Measurements from ENCODE around the gene ASB6. TPM values are rescaled to one million over a fixed set of nuclear protein-coding genes. Genes with fewer than 3 reads are reported as not detected.

Gene ASB6
- total and polyA plus RNA-seq, 2 donors (not counting 1 experiment from before 2014, with no cell fraction given), result 27.7 to 27.9 TPM

DNA sequence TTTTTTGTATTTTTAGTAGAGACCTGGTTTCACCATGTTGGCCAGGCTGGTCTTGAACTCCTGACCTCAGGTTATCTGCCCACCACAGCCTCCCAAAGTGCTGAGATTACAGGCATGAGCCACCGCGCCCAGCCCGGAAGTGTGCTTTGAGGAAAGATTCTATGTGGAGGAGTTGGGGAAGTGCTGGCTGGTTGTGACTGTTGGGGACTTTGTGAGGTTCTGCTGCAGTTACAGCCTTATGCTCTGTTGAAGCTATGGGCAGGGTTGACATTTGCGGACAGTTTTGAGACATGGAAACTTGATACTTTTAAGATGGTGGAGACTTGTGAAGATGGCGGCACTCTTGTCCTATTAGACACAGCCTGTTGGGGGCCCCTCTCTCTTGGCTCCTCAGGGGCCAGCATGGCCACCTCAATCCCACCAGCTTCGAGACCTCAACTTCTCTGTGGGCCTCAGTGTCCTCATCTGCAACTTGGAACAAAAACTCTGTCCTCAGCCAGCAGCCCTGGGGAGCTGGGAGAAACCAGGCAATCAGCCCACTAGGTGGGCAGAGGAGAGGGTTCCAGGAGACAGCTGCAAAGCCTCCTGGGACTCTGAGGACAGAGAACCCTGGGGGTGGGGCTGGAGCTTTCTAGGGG, 45.9 kb downstream of the ASB6 start:
- Histone ChIP-seq H3K79me2 (ENCODE audit: control insufficient read depth, insufficient read depth, low read length) (no peaks in the 10 kb centered on the region), H3K4me1 (ENCODE audit: control insufficient read depth in 2 of 2, insufficient read depth in 2 of 2, low read length in 2 of 2) (peaks cover 14 to 15% of the 10 kb centered on the region in 2 donors), H3K4me2 (replicated peaks; ENCODE audit: low read depth, low read length, poor library complexity, severe bottlenecking) (no peak overlapping the region), H4K20me1 (ENCODE audit: control insufficient read depth, insufficient read depth, low read length, poor library complexity, severe bottlenecking) (no peaks in the 10 kb centered on the region), H3K27ac (ENCODE audit: low read length in 2 of 2) (no peak overlapping the region), H3K9me3 (ENCODE audit: control extremely low read depth in 1 of 3, control insufficient read depth in 2 of 3, insufficient read depth in 1 of 3, low read length in 2 of 3) (peaks cover 0 to 9% (median 0%) of the 10 kb centered on the region in 3 donors), H3K9ac (ENCODE audit: low read length) (no peak overlapping the region), H3K4me3 (ENCODE audit: control extremely low read depth in 1 of 5, extremely low read depth in 1 of 5, insufficient read depth in 1 of 5, low read depth in 2 of 5, low read length in 4 of 5) (no peak overlapping the region), H2AFZ (ENCODE audit: insufficient read depth, low read depth, low read length, poor library complexity, severe bottlenecking) (no peak overlapping the region), H3K27me3 (replicated peaks in 1 of 4; ENCODE audit: control extremely low read depth in 1 of 4, control insufficient read depth in 3 of 4, insufficient read depth in 4 of 4, low read length in 3 of 4) (peaks cover 0 to 40% (median 11%) of the 10 kb centered on the region in 4 experiments), H3K36me3 (replicated peaks in 1 of 2; ENCODE audit: control extremely low read depth in 1 of 2, control insufficient read depth in 1 of 2, extremely low read depth in 1 of 2, insufficient read depth in 2 of 2, low read length in 1 of 2) (no peaks in the 10 kb centered on the region)
- DNase-seq (no peak), ATAC-seq (ENCODE audit: low read depth) (no peak)
- ChIA-PET CTCF (interaction anchor here (0.7 to 1.2 kb wide), 2 partner anchors 9 to 467 kb away, joined by 3 read pairs; no protein-coding TSS in a partner anchor), POLR2A (interaction anchor here (0.7 kb wide), 1 partner anchor 105 kb away, joined by 8 read pairs; no protein-coding TSS in a partner anchor)
- intact Hi-C loops (cut with micrococcal nuclease), result no loop called here
- 42% methylated on average over 5 of the region's 6 CpGs for WGBS (ENCODE audit: insufficient coverage)
- Mint-ChIP-seq H3K27me3 (peaks cover 53% of the 10 kb centered on the region), H3K27ac (peak overlapping the region; percentile 29), H3K4me3 (no peak overlapping the region), H3K4me1 (peaks cover 12% of the 10 kb centered on the region), H3K9me3 (ENCODE audit: insufficient read depth) (no peaks in the 10 kb centered on the region)
- no peak for TF ChIP-seq EZH2 (IDR thresholded peaks at IDR 0.05; ENCODE audit: borderline replicate concordance, insufficient read depth, low read depth, low read length, poor library complexity, severe bottlenecking)
- TF ChIP-seq, protein P1, sequence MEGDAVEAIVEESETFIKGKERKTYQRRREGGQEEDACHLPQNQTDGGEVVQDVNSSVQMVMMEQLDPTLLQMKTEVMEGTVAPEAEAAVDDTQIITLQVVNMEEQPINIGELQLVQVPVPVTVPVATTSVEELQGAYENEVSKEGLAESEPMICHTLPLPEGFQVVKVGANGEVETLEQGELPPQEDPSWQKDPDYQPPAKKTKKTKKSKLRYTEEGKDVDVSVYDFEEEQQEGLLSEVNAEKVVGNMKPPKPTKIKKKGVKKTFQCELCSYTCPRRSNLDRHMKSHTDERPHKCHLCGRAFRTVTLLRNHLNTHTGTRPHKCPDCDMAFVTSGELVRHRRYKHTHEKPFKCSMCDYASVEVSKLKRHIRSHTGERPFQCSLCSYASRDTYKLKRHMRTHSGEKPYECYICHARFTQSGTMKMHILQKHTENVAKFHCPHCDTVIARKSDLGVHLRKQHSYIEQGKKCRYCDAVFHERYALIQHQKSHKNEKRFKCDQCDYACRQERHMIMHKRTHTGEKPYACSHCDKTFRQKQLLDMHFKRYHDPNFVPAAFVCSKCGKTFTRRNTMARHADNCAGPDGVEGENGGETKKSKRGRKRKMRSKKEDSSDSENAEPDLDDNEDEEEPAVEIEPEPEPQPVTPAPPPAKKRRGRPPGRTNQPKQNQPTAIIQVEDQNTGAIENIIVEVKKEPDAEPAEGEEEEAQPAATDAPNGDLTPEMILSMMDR (IDR thresholded peaks at IDR 0.05), result no peak

DNA sequence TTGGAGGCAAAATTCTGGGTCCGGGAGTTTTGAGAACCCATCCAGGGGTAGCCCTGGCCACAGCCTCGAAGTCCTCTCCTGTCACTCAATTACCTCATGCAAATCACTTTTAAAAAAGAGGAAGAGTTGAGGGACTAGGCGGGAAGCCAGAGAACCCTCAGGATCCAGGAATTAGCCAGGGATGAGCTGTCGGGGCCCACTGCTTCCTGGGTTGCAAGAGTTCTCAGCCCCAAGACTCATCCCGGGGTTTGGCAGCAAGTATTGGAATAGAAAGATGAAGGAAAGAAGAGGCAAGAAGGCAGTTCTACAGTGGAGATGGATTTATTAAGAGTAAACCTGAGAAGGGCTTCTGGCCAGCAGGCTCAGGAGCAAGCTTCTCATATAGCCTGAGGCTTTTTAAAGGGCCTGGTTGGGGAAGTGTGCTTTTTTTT, 46.6 kb downstream of the ASB6 start:
- no peak overlapping the region for H3K9ac ChIP-seq (ENCODE audit: low read length)
- no peak overlapping the region for H2AFZ ChIP-seq (ENCODE audit: insufficient read depth, low read depth, low read length, poor library complexity, severe bottlenecking)
- intact Hi-C loops (cut with micrococcal nuclease), result no loop called here
- no peak overlapping the region for H3K4me3 ChIP-seq (ENCODE audit: control extremely low read depth in 1 of 5, extremely low read depth in 1 of 5, insufficient read depth in 1 of 5, low read depth in 2 of 5, low read length in 4 of 5)
- 76% methylated on average over 3 of the region's 5 CpGs for WGBS (ENCODE audit: insufficient coverage)
- no peaks in the 10 kb centered on the region for H3K9me3 Mint-ChIP-seq (ENCODE audit: insufficient read depth)
- H3K9me3 ChIP-seq (ENCODE audit: control extremely low read depth in 1 of 3, control insufficient read depth in 2 of 3, insufficient read depth in 1 of 3, low read length in 2 of 3), result peaks cover 0 to 9% (median 0%) of the 10 kb centered on the region in 3 donors
- no peak overlapping the region for H3K4me2 ChIP-seq (replicated peaks; ENCODE audit: low read depth, low read length, poor library complexity, severe bottlenecking)
- no peaks in the 10 kb centered on the region for H3K36me3 ChIP-seq (replicated peaks in 1 of 2; ENCODE audit: control extremely low read depth in 1 of 2, control insufficient read depth in 1 of 2, extremely low read depth in 1 of 2, insufficient read depth in 2 of 2, low read length in 1 of 2)
- H3K79me2 ChIP-seq (ENCODE audit: control insufficient read depth, insufficient read depth, low read length), result no peaks in the 10 kb centered on the region
- no peak overlapping the region for H3K27ac Mint-ChIP-seq
- H3K27ac ChIP-seq (ENCODE audit: low read length in 2 of 2), result no peak overlapping the region
- DNase-seq (no peak), ATAC-seq (ENCODE audit: low read depth) (no peak)
- H4K20me1 ChIP-seq (ENCODE audit: control insufficient read depth, insufficient read depth, low read length, poor library complexity, severe bottlenecking), result no peaks in the 10 kb centered on the region
- H3K4me1 Mint-ChIP-seq, result peaks cover 12% of the 10 kb centered on the region
- no peak overlapping the region for H3K4me3 Mint-ChIP-seq
- ChIA-PET CTCF (interaction anchor here (1.2 kb wide), 1 partner anchor 9 kb away, joined by 3 read pairs; no protein-coding TSS in a partner anchor), POLR2A (interaction anchor here (0.7 kb wide), 1 partner anchor 104 kb away, joined by 8 read pairs; no protein-coding TSS in a partner anchor)
- H3K27me3 ChIP-seq (replicated peaks in 1 of 4; ENCODE audit: control extremely low read depth in 1 of 4, control insufficient read depth in 3 of 4, insufficient read depth in 4 of 4, low read length in 3 of 4), result peaks cover 0 to 35% (median 11%) of the 10 kb centered on the region in 4 experiments
- H3K4me1 ChIP-seq (ENCODE audit: control insufficient read depth in 2 of 2, insufficient read depth in 2 of 2, low read length in 2 of 2), result peaks cover 14 to 15% of the 10 kb centered on the region in 2 donors
- no peak for TF ChIP-seq EZH2 (IDR thresholded peaks at IDR 0.05; ENCODE audit: borderline replicate concordance, insufficient read depth, low read depth, low read length, poor library complexity, severe bottlenecking)
- TF ChIP-seq, protein P1 (IDR thresholded peaks at IDR 0.05), result no peak
- peaks cover 52% of the 10 kb centered on the region for H3K27me3 Mint-ChIP-seq
